Caco-2 (cell line): ENCODE measurements around the gene FREY1. TPM values are rescaled to one million over a fixed set of nuclear protein-coding genes. Genes with fewer than 3 reads are reported as not detected.

Experiments used
- BruUV-seq: library from RNA; stranded (reverse); fragments of 400-500 nt; replicated peaks from 2 replicates; lab custom pipeline; 2021; lab: Mats Ljungman, UMichigan
- CTCF ChIA-PET: fragments of 300-600 bp; sonication (Branson Sonifier 250); formaldehyde crosslinking; loops from one replicate; lab custom pipeline; 2022; ENCODE audit warnings: antibody characterized with exemption; lab: Charles Lee
- POLR2A ChIA-PET: fragments of 300-600 bp; sonication (Branson Sonifier 250); formaldehyde crosslinking; loops from one replicate; lab custom pipeline; 2022; ENCODE audit warnings: antibody characterized with exemption; lab: Charles Lee
- DNase-seq, 2 experiments: peaks; one replicate each; pipeline versions ENCODE4 v3.0.0 to v3.0.0-alpha.2; 2020 to 2022
- H3K27me3 ChIP-seq: replicated peaks from 2 replicates; pipeline ENCODE4 v1.6.0; 2011; ENCODE audit warnings: low read length; ENCODE audit not compliant: control insufficient read depth, insufficient read depth
- H3K36me3 ChIP-seq: 2 replicates; pipeline ENCODE4 v1.5.1; 2011; ENCODE audit warnings: low read length; ENCODE audit not compliant: control insufficient read depth, insufficient read depth
- H3K4me1 ChIP-seq: fragments of 250-450 bp; sonication (Bioruptor Pico); 2 replicates; pipeline ENCODE4 v1.5.1; 2020; ENCODE audit warnings: mild to moderate bottlenecking
- H3K4me3 ChIP-seq: 2 replicates; pipeline ENCODE4 v1.5.1; 2011; ENCODE audit warnings: low read depth, mild to moderate bottlenecking, control low read depth, low read length
- H3K9me3 ChIP-seq: fragments of 250-450 bp; sonication (Bioruptor Pico); 2 replicates; pipeline ENCODE4 v1.5.1; 2020; ENCODE audit warnings: mild to moderate bottlenecking, moderate library complexity
- H3K27ac Mint-ChIP-seq: one replicate; pipeline ENCODE4 v1.8.0; 2022; ENCODE audit warnings: mixed read lengths; ENCODE audit not compliant: unreplicated experiment
- H3K27me3 Mint-ChIP-seq: one replicate; pipeline ENCODE4 v1.8.0; 2022; ENCODE audit warnings: mixed read lengths; ENCODE audit not compliant: insufficient read depth, unreplicated experiment
- H3K36me3 Mint-ChIP-seq: one replicate; pipeline ENCODE4 v1.8.0; 2022; ENCODE audit warnings: mild to moderate bottlenecking, mixed read lengths; ENCODE audit not compliant: insufficient read depth, unreplicated experiment
- H3K4me1 Mint-ChIP-seq: one replicate; pipeline ENCODE4 v1.8.0; 2022; ENCODE audit warnings: low read depth, mixed read lengths; ENCODE audit not compliant: unreplicated experiment
- H3K4me3 Mint-ChIP-seq: one replicate; pipeline ENCODE4 v1.8.0; 2022; ENCODE audit warnings: mild to moderate bottlenecking, moderate library complexity, mixed read lengths; ENCODE audit not compliant: unreplicated experiment
- H3K9me3 Mint-ChIP-seq: one replicate; pipeline ENCODE4 v1.8.0; 2022; ENCODE audit warnings: mixed read lengths; ENCODE audit not compliant: unreplicated experiment
- intact Hi-C: fragments of 100-400 bp; cut with micrococcal nuclease; formaldehyde crosslinking; loops from one replicate; pipeline ENCODE4 v1.10.0; 2022; ENCODE audit not compliant: unreplicated experiment
- total RNA-seq: library from RNA; stranded (reverse); gene quantifications from 2 replicates; pipeline ENCODE4 v1.2.3, GENCODE V29; 2022
- TF ChIP-seq, protein P1 (sequence below), 2 experiments: fragments of 200-600 bp in 1 of 2; IDR thresholded peaks; 1 replicate in 1 of 2; 2 replicates in 1 of 2; pipeline versions ENCODE4 v1.5.1 to v1.8.0; 2011 to 2022; ENCODE audit warnings: antibody characterized with exemption in 1 of 2, control low read depth in 1 of 2, inconsistent platforms in 1 of 2, low read depth in 1 of 2, low read length in 1 of 2, mild to moderate bottlenecking in 1 of 2, moderate library complexity in 1 of 2; ENCODE audit not compliant: insufficient read depth in 1 of 2, severe bottlenecking in 1 of 2, unreplicated experiment in 1 of 2

Gene FREY1
- total RNA-seq, 1 experiment from 2014 or later, result 1.2 TPM

DNA sequence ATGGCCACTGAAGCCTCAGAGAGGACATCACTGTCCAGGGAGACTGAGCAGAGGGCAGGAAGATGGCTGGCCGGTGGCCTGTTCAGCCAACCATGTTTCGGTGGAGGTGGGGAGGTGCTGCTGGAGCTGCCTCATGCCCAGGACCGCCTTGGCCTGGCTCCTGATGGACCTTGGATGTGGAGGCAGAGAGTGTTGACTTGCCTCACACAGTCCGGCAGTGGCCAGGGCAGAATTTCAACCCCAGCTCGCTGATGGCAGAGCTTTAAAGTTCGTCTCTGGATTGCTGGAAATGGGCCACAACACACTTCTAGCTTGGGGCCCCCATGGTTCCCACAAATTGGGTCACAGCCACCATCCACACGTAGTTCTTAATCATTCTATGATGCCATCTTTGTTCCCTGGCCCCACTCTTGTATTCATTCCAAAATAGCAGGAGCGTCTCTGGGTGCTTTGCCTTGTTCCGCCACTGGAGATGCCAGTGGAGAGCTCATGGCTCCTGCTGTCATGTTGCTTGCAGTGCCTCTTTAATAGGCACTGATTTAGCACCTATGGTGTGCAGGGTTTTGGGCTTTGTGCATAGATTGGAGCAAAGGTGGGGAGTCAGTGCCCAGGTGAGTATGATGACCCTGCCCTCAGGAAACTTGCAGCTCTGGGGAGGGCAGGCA is 16.1 kb downstream of the FREY1 start:
- ChIA-PET POLR2A (no interaction called here), CTCF (no interaction called here)

DNA sequence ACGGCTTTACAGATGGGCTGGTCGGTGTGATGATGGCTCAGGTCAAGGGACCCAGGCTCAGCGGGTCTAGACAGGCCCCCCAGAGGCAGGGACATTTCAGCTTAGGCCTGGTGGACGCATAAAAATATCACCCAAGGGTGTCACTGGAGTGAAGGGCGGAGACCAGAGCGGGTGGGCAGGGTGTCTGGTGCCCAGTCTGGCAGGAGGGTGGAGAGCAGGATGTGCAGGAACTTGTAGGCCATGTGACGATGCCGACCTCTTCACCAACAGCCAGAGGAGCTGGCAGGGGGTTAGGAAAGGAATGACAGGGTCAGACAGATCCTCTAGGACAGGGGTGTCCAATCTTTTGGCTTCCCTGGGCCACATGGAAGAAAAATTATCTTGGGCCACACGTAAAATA is 17.1 kb downstream of the FREY1 start:
- CTCF ChIA-PET, result no interaction called here
- H3K27ac Mint-ChIP-seq, result no peak overlapping the region

More for the DNA sequence above, 16.1 kb downstream of the FREY1 start:
- no peak overlapping the region for H3K27ac Mint-ChIP-seq
- Histone ChIP-seq H3K9me3 (no peaks in the 10 kb centered on the region), H3K4me3 (no peak overlapping the region), H3K36me3 (no peaks in the 10 kb centered on the region), H3K27me3 (no peaks in the 10 kb centered on the region), H3K4me1 (0 out of 2 replicates have a peak, but pooled peaks cover 1% of the 10 kb centered on the region)
- peaks cover 4% of the 10 kb centered on the region for H3K36me3 Mint-ChIP-seq
- peaks cover 6% of the 10 kb centered on the region for H3K4me1 Mint-ChIP-seq
- no TSS peak for BruUV-seq
- intact Hi-C loops, result no loop called here
- no peak for DNase-seq
- TF ChIP-seq, protein P1, sequence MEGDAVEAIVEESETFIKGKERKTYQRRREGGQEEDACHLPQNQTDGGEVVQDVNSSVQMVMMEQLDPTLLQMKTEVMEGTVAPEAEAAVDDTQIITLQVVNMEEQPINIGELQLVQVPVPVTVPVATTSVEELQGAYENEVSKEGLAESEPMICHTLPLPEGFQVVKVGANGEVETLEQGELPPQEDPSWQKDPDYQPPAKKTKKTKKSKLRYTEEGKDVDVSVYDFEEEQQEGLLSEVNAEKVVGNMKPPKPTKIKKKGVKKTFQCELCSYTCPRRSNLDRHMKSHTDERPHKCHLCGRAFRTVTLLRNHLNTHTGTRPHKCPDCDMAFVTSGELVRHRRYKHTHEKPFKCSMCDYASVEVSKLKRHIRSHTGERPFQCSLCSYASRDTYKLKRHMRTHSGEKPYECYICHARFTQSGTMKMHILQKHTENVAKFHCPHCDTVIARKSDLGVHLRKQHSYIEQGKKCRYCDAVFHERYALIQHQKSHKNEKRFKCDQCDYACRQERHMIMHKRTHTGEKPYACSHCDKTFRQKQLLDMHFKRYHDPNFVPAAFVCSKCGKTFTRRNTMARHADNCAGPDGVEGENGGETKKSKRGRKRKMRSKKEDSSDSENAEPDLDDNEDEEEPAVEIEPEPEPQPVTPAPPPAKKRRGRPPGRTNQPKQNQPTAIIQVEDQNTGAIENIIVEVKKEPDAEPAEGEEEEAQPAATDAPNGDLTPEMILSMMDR (IDR thresholded peaks at IDR 0.05; ENCODE audit: insufficient read depth in 1 of 2, low read depth in 1 of 2, low read length in 1 of 2, severe bottlenecking in 1 of 2, unreplicated experiment in 1 of 2), result no peak
- no peak overlapping the region for H3K4me3 Mint-ChIP-seq
- H3K9me3 Mint-ChIP-seq, result no peaks in the 10 kb centered on the region
- no peaks in the 10 kb centered on the region for H3K27me3 Mint-ChIP-seq

DNA sequence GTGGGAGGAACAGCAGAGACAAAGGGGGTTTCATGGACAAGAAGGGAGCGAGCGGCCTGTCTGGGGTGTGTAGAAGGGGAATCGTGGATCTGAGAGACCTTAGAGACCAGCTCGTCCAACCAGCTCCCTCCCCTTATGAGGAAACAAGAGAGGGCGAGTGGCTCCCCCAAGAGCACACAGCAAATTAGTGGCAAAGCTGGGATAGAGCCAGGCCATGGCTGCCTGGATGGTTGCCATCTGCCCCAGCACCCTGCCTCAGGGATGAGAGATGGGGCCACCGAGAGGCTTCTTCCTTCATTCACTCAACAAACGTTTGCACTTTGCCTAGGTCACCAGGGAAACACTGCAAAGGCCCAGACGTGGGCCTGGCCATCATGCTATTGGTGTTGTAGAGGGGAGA is 17.5 kb downstream of the FREY1 start:
- H3K36me3 Mint-ChIP-seq, result peaks cover 7% of the 10 kb centered on the region
- no TSS peak for BruUV-seq
- TF ChIP-seq, protein P1 (IDR thresholded peaks at IDR 0.05; ENCODE audit: insufficient read depth in 1 of 2, low read depth in 1 of 2, low read length in 1 of 2, severe bottlenecking in 1 of 2, unreplicated experiment in 1 of 2), result no peak
- intact Hi-C loops, result no loop called here
- Histone ChIP-seq H3K4me3 (no peak overlapping the region), H3K9me3 (no peaks in the 10 kb centered on the region), H3K4me1 (peaks cover 4% of the 10 kb centered on the region; the same call in 1 of the 2 replicates), H3K36me3 (no peaks in the 10 kb centered on the region), H3K27me3 (no peaks in the 10 kb centered on the region)
- ChIA-PET POLR2A (no interaction called here), CTCF (no interaction called here)
- no peak overlapping the region for H3K27ac Mint-ChIP-seq
- H3K4me3 Mint-ChIP-seq, result no peak overlapping the region
- DNase-seq, result no peak
- no peaks in the 10 kb centered on the region for H3K9me3 Mint-ChIP-seq
- no peaks in the 10 kb centered on the region for H3K27me3 Mint-ChIP-seq
- peaks cover 6% of the 10 kb centered on the region for H3K4me1 Mint-ChIP-seq

More for the DNA sequence above, 17.1 kb downstream of the FREY1 start:
- Mint-ChIP-seq H3K4me1 (peaks cover 6% of the 10 kb centered on the region), H3K36me3 (peaks cover 7% of the 10 kb centered on the region), H3K9me3 (no peaks in the 10 kb centered on the region), H3K27me3 (no peaks in the 10 kb centered on the region), H3K4me3 (no peak overlapping the region)
- no peak for DNase-seq
- TF ChIP-seq, protein P1 (IDR thresholded peaks at IDR 0.05; ENCODE audit: insufficient read depth in 1 of 2, low read depth in 1 of 2, low read length in 1 of 2, severe bottlenecking in 1 of 2, unreplicated experiment in 1 of 2), result no peak
- Histone ChIP-seq H3K36me3 (no peaks in the 10 kb centered on the region), H3K27me3 (no peaks in the 10 kb centered on the region), H3K9me3 (no peaks in the 10 kb centered on the region), H3K4me3 (no peak overlapping the region), H3K4me1 (peaks cover 4% of the 10 kb centered on the region; the same call in 1 of the 2 replicates)
- POLR2A ChIA-PET, result no interaction called here
- BruUV-seq, result no TSS peak
- intact Hi-C loops, result no loop called here
